Panc1 (cell line): ENCODE results near the gene S1PR5. TPM values are rescaled to one million over a fixed set of nuclear protein-coding genes. Genes with fewer than 3 reads are reported as not detected.
"Not testable (repeated sequence)": the region's sequence is repeated elsewhere in the genome, so short reads cannot be mapped to it uniquely, and the experiment has no call there.

Source experiments
- ATAC-seq: fragments of 200-7000 bp; cut with Tn5 transposase; 2 replicates; pipeline ENCODE4 v1.9.1; 2020; ENCODE audit warnings: mild to moderate bottlenecking, moderate library complexity
- BruUV-seq: library from RNA; stranded (reverse); fragments of 400-500 nt; replicated peaks from 2 replicates; lab custom pipeline; 2021; lab: Mats Ljungman, UMichigan
- CTCF ChIA-PET: fragments of 300-600 bp; sonication (Branson Sonifier 250); formaldehyde crosslinking; loops from one replicate; lab custom pipeline; 2022; ENCODE audit warnings: antibody characterized with exemption; lab: Charles Lee
- POLR2A ChIA-PET: fragments of 300-600 bp; sonication (Branson Sonifier 250); formaldehyde crosslinking; loops from one replicate; lab custom pipeline; 2022; ENCODE audit warnings: antibody characterized with exemption; lab: Charles Lee
- DNase-seq: peaks from one replicate; pipeline ENCODE4 v3.0.0-alpha.2; 2010; ENCODE audit warnings: low read depth, low spot score
- H3K27ac ChIP-seq: 2 replicates; pipeline ENCODE4 v1.5.1; 2011; ENCODE audit warnings: mild to moderate bottlenecking, low read length, inconsistent platforms
- H3K27me3 ChIP-seq: fragments of 200-500 bp; sonication (Bioruptor generic); 2 replicates; pipeline ENCODE4 v1.6.0; 2014; ENCODE audit warnings: low read length, inconsistent platforms; ENCODE audit not compliant: control insufficient read depth, insufficient read depth
- H3K36me3 ChIP-seq: fragments of 200-500 bp; sonication (Bioruptor generic); 2 replicates; pipeline ENCODE4 v1.5.1; 2014; ENCODE audit warnings: inconsistent platforms, mild to moderate bottlenecking, low read length, moderate library complexity; ENCODE audit not compliant: control insufficient read depth, insufficient read depth
- H3K4me1 ChIP-seq: 2 replicates; pipeline ENCODE4 v1.5.1; 2011; ENCODE audit warnings: inconsistent platforms, mild to moderate bottlenecking, low read length, moderate library complexity; ENCODE audit not compliant: control insufficient read depth, insufficient read depth
- H3K4me3 ChIP-seq, 2 experiments: 2 replicates each; pipeline ENCODE4 v1.5.1; 2011 to 2012; ENCODE audit warnings: low read depth in 2 of 2, low read length in 2 of 2, mild to moderate bottlenecking in 2 of 2, inconsistent platforms in 1 of 2, moderate library complexity in 1 of 2
- H3K9me3 ChIP-seq: fragments of 200-500 bp; sonication (Bioruptor generic); 2 replicates; pipeline ENCODE4 v1.5.1; 2014; ENCODE audit warnings: low read depth, mild to moderate bottlenecking, inconsistent platforms, low read length, moderate library complexity; ENCODE audit not compliant: control insufficient read depth, insufficient read depth
- CTCF ChIP-seq: fragments of 450-650 bp; IDR thresholded peaks from 2 replicates; pipeline ENCODE4 v1.5.1; 2017; ENCODE audit warnings: mild to moderate bottlenecking
- POLR2AphosphoS5 ChIP-seq: IDR thresholded peaks from 2 replicates; pipeline ENCODE4 v1.6.1; 2012; ENCODE audit warnings: mild to moderate bottlenecking, low read depth, low read length, moderate library complexity
- SIN3A ChIP-seq: IDR thresholded peaks from 2 replicates; pipeline ENCODE4 v1.6.1; 2012; ENCODE audit warnings: low read depth, mild to moderate bottlenecking, low read length, moderate library complexity, borderline replicate concordance; ENCODE audit not compliant: insufficient read depth
- TCF7L2 ChIP-seq: IDR thresholded peaks from 2 replicates; pipeline ENCODE4 v1.6.1; 2011; ENCODE audit warnings: mild to moderate bottlenecking, low read depth, low read length, inconsistent platforms
- in situ Hi-C: cut with HindIII; loops from 2 replicates; pipeline ENCODE4 v1.10.0; 2016; ENCODE audit warnings: low sequenced_read_pairs, low pct_unique_long_range_greater_than_20kb
- intact Hi-C: fragments of 100-400 bp; cut with micrococcal nuclease; formaldehyde crosslinking; loops from one replicate; pipeline ENCODE4 v1.10.0; 2022; ENCODE audit not compliant: unreplicated experiment
- total RNA-seq: library from RNA; stranded (reverse); gene quantifications from one replicate; pipeline ENCODE4 v1.2.1, GENCODE V29; 2021; ENCODE audit not compliant: unreplicated experiment
- TF ChIP-seq, protein P1 (sequence below), 2 experiments: IDR thresholded peaks; 2 replicates each; pipeline ENCODE4 v1.6.1; 2011 to 2012; ENCODE audit warnings: low read depth in 2 of 2, control low read depth in 1 of 2, low read length in 1 of 2, mild to moderate bottlenecking in 1 of 2, moderate library complexity in 1 of 2; ENCODE audit not compliant: insufficient read depth in 1 of 2

Gene S1PR5
- total RNA-seq, 1 experiment from 2014 or later: 3.4 TPM

DNA sequence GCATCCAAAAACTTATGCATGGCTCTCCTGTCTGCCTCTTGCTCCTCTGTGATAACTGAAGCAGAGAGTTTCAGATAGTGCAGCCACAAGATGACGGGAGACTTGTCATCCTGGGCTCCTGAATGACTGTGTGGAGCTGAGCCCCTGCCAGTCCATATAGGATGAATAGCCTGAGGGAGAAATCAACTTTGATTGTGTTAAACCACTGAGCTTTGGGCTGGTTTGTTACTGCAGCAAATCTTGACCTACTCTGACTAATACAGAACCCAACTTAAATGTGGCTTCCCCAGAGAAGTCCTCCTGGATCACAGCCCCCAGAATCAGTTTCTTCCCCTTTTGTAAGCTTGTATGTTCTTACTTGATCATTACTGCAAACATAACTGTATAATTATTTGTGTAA, 15.2 kb upstream of the S1PR5 start:
- Histone ChIP-seq H3K9me3 (no peaks in the 10 kb centered on the region), H3K4me3 (no peak overlapping the region), H3K36me3 (no peaks in the 10 kb centered on the region), H3K27me3 (no peaks in the 10 kb centered on the region), H3K4me1 (no peaks in the 10 kb centered on the region), H3K27ac (no peak overlapping the region)
- DNase-seq (no peak), ATAC-seq (no peak)
- CTCF ChIA-PET: no interaction called here
- in situ Hi-C loops: no loop called here
- POLR2A ChIA-PET: no interaction called here
- BruUV-seq: no TSS peak
- intact Hi-C loops: no loop called here
- TF ChIP-seq, protein P1, sequence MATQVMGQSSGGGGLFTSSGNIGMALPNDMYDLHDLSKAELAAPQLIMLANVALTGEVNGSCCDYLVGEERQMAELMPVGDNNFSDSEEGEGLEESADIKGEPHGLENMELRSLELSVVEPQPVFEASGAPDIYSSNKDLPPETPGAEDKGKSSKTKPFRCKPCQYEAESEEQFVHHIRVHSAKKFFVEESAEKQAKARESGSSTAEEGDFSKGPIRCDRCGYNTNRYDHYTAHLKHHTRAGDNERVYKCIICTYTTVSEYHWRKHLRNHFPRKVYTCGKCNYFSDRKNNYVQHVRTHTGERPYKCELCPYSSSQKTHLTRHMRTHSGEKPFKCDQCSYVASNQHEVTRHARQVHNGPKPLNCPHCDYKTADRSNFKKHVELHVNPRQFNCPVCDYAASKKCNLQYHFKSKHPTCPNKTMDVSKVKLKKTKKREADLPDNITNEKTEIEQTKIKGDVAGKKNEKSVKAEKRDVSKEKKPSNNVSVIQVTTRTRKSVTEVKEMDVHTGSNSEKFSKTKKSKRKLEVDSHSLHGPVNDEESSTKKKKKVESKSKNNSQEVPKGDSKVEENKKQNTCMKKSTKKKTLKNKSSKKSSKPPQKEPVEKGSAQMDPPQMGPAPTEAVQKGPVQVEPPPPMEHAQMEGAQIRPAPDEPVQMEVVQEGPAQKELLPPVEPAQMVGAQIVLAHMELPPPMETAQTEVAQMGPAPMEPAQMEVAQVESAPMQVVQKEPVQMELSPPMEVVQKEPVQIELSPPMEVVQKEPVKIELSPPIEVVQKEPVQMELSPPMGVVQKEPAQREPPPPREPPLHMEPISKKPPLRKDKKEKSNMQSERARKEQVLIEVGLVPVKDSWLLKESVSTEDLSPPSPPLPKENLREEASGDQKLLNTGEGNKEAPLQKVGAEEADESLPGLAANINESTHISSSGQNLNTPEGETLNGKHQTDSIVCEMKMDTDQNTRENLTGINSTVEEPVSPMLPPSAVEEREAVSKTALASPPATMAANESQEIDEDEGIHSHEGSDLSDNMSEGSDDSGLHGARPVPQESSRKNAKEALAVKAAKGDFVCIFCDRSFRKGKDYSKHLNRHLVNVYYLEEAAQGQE (IDR thresholded peaks at IDR 0.05; ENCODE audit: insufficient read depth in 1 of 2, low read depth in 2 of 2, low read length in 1 of 2): no peak
- TF ChIP-seq TCF7L2 (no peak), SIN3A (no peak), POLR2AphosphoS5 (no peak), CTCF (no peak)

GRCh38 chr19:10526887-10527286, 9.6 kb upstream of the S1PR5 start:
- in situ Hi-C loops, ATAC-seq, H3K27me3 ChIP-seq, H3K9me3 ChIP-seq, BruUV-seq, H3K36me3 ChIP-seq, POLR2A ChIA-PET, H3K27ac ChIP-seq, H3K4me3 ChIP-seq, DNase-seq, intact Hi-C loops, H3K4me1 ChIP-seq: not testable (repeated sequence)
- CTCF ChIA-PET: interaction anchor here (0.7 to 0.9 kb wide), 2 partner anchors 11 to 49 kb away, joined by 6 to 7 read pairs; no protein-coding TSS in a partner anchor

GRCh38 chr19:10525636-10526035, 8.4 kb upstream of the S1PR5 start:
- in situ Hi-C loops (no loop called here), intact Hi-C loops (no loop called here)
- Histone ChIP-seq H3K27me3 (no peaks in the 10 kb centered on the region), H3K9me3 (no peaks in the 10 kb centered on the region), H3K27ac (no peak overlapping the region), H3K4me3 (no peak overlapping the region), H3K4me1 (no peaks in the 10 kb centered on the region), H3K36me3 (no peaks in the 10 kb centered on the region)
- BruUV-seq: no TSS peak
- ChIA-PET CTCF (interaction anchor here (0.8 kb wide), 1 partner anchor 31 kb away, joined by 4 read pairs; no protein-coding TSS in a partner anchor), POLR2A (no interaction called here)
- DNase-seq: no peak
- ATAC-seq: no peak
- no peak for TF ChIP-seq CTCF
- TF ChIP-seq, protein P1 (IDR thresholded peaks at IDR 0.05; ENCODE audit: insufficient read depth in 1 of 2, low read depth in 2 of 2, low read length in 1 of 2): no peak
- no peak for TF ChIP-seq TCF7L2
- TF ChIP-seq SIN3A: no peak
- no peak for TF ChIP-seq POLR2AphosphoS5
